ENCODE results near the gene C2CD4C. TPM values are rescaled to one million over a fixed set of nuclear protein-coding genes. Genes with fewer than 3 reads are reported as not detected.
"Not testable (repeated sequence)": the region's sequence is repeated elsewhere in the genome, so short reads cannot be mapped to it uniquely, and the experiment has no call there.

Gene C2CD4C
- total RNA-seq, 1 donor: not detected

- no peaks in the 10 kb centered on the region for H3K79me2 ChIP-seq (ENCODE audit: insufficient read depth, low read length)
- no peaks in the 10 kb centered on the region for H3K9me3 ChIP-seq (ENCODE audit: low read depth, low read length)
- H4K20me1 ChIP-seq (ENCODE audit: insufficient read depth, low read length): no peaks in the 10 kb centered on the region
- DNase-seq (ENCODE audit: insufficient read length, low spot score, missing footprints): no peak
- no peak overlapping the region for H3K27ac ChIP-seq (ENCODE audit: low read depth, low read length)
- no peaks in the 10 kb centered on the region for H3K36me3 ChIP-seq (ENCODE audit: insufficient read depth, low read length)
- H2AFZ ChIP-seq (ENCODE audit: low read length): no peak overlapping the region
- H3K4me3 ChIP-seq (ENCODE audit: insufficient read depth, low read length): no peak overlapping the region
- no peaks in the 10 kb centered on the region for H3K4me1 ChIP-seq (ENCODE audit: insufficient read depth, low read length)
- no peak for TF ChIP-seq CTCF (IDR thresholded peaks at IDR 0.05; ENCODE audit: extremely low read depth, low read depth, low read length)
- H3K4me2 ChIP-seq (ENCODE audit: insufficient read depth, low read length): no peak overlapping the region
- H3K27me3 ChIP-seq (ENCODE audit: insufficient read depth, low read length): no peaks in the 10 kb centered on the region
Observed at GRCh38 chr19:424546-424945, 15.6 kb upstream of the C2CD4C start.

GRCh38 chr19:423691-424466 is 14.9 kb upstream of the C2CD4C start:
- no peak overlapping the region for H3K27ac ChIP-seq (ENCODE audit: low read depth, low read length)
- no peak overlapping the region for H2AFZ ChIP-seq (ENCODE audit: low read length)
- DNase-seq (ENCODE audit: insufficient read length, low spot score, missing footprints): no peak
- H3K9me3 ChIP-seq (ENCODE audit: low read depth, low read length): no peaks in the 10 kb centered on the region
- H4K20me1 ChIP-seq (ENCODE audit: insufficient read depth, low read length): no peaks in the 10 kb centered on the region
- H3K4me3 ChIP-seq (ENCODE audit: insufficient read depth, low read length): no peak overlapping the region
- H3K4me2 ChIP-seq (ENCODE audit: insufficient read depth, low read length): no peak overlapping the region
- H3K79me2 ChIP-seq (ENCODE audit: insufficient read depth, low read length): no peaks in the 10 kb centered on the region
- H3K27me3 ChIP-seq (ENCODE audit: insufficient read depth, low read length): no peaks in the 10 kb centered on the region
- no peak for TF ChIP-seq CTCF (IDR thresholded peaks at IDR 0.05; ENCODE audit: extremely low read depth, low read depth, low read length)
- H3K4me1 ChIP-seq (ENCODE audit: insufficient read depth, low read length): no peaks in the 10 kb centered on the region
- no peaks in the 10 kb centered on the region for H3K36me3 ChIP-seq (ENCODE audit: insufficient read depth, low read length)

GRCh38 chr19:422917-423226 is 13.9 kb upstream of the C2CD4C start:
- DNase-seq (ENCODE audit: insufficient read length, low spot score, missing footprints); H3K27ac ChIP-seq (ENCODE audit: low read depth, low read length); H2AFZ ChIP-seq (ENCODE audit: low read length); H3K4me1 ChIP-seq (ENCODE audit: insufficient read depth, low read length); H3K4me2 ChIP-seq (ENCODE audit: insufficient read depth, low read length); H3K4me3 ChIP-seq (ENCODE audit: insufficient read depth, low read length); H3K79me2 ChIP-seq (ENCODE audit: insufficient read depth, low read length); H3K36me3 ChIP-seq (ENCODE audit: insufficient read depth, low read length); H4K20me1 ChIP-seq (ENCODE audit: insufficient read depth, low read length); H3K27me3 ChIP-seq (ENCODE audit: insufficient read depth, low read length); H3K9me3 ChIP-seq (ENCODE audit: low read depth, low read length): not testable (repeated sequence)

GRCh38 chr19:422213-422916 is 13.4 kb upstream of the C2CD4C start:
- Histone ChIP-seq H3K27ac (ENCODE audit: low read depth, low read length) (no peak overlapping the region), H3K36me3 (ENCODE audit: insufficient read depth, low read length) (no peaks in the 10 kb centered on the region), H3K4me2 (ENCODE audit: insufficient read depth, low read length) (no peak overlapping the region), H3K79me2 (ENCODE audit: insufficient read depth, low read length) (no peaks in the 10 kb centered on the region), H3K9me3 (ENCODE audit: low read depth, low read length) (no peaks in the 10 kb centered on the region), H3K4me3 (ENCODE audit: insufficient read depth, low read length) (no peak overlapping the region), H3K27me3 (ENCODE audit: insufficient read depth, low read length) (no peaks in the 10 kb centered on the region), H2AFZ (ENCODE audit: low read length) (no peak overlapping the region), H3K4me1 (ENCODE audit: insufficient read depth, low read length) (no peaks in the 10 kb centered on the region), H4K20me1 (ENCODE audit: insufficient read depth, low read length) (no peaks in the 10 kb centered on the region)
- peak; percentile 91 for DNase-seq (ENCODE audit: insufficient read length, low spot score, missing footprints)
- TF ChIP-seq CTCF (IDR thresholded peaks at IDR 0.05; ENCODE audit: extremely low read depth, low read depth, low read length): no peak
